GM19372 (cell line): ENCODE data around the gene ETDC.
"Not testable (repeated sequence)": the region's sequence is repeated elsewhere in the genome, so short reads cannot be mapped to it uniquely, and the experiment has no call there.

Source experiments
- ATAC-seq: cut with Tn5 transposase; IDR thresholded peaks from one replicate; pipeline ENCODE4 v1.9.1; 2021; ENCODE audit warnings: mild to moderate bottlenecking, low read depth, moderate library complexity; ENCODE audit not compliant: unreplicated experiment

The ETDC gene

DNA sequence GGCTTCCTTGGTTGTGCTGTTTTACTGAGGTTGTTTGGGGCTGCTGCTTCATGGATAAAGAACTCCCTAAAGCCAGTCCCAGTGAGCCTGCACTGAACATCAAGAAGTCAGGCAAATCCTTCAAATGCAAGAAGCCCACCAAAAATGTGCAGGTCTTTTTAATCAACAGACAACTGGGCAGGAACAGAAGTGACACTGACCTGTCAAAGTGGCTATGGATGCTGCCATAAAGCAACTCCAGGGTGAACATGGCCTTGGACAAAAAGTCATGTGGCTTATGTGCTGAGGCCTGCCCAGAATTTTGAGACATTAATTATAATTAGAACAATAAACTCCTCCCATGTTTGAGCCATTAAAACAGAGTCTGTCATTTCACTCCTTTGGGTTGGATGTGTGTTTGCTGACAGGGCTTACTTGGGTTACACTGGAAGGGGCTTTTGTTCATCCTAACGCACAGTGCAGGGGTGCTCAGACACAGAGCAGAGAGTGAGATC is at the start of gene ETDC:
ETDC (plus strand) TSS at position 51 of the 494 bp plus-strand sequence; CDS start at position 51, 0 bp downstream.
- no peak for ATAC-seq

DNA sequence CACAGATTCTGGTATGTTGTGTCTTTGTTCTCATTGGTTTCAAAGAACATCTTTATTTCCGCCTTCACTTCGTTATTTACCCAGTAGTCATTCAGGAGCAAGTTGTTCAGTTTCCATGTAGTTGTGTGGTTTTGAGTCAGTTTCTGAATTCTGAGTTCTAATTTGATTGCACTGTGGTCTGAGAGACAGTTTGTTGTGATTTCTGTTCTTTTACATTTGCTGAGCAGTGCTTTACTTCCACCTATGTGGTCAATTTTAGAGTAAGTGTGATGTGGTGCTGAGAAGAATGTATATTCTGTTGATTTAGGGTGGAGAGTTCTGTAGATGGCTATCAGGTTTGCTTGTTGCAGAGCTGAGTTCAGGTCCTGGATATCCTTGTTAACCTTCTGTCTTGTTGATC is 48.3 kb upstream of the ETDC start:
- ATAC-seq, result not testable (repeated sequence)

DNA sequence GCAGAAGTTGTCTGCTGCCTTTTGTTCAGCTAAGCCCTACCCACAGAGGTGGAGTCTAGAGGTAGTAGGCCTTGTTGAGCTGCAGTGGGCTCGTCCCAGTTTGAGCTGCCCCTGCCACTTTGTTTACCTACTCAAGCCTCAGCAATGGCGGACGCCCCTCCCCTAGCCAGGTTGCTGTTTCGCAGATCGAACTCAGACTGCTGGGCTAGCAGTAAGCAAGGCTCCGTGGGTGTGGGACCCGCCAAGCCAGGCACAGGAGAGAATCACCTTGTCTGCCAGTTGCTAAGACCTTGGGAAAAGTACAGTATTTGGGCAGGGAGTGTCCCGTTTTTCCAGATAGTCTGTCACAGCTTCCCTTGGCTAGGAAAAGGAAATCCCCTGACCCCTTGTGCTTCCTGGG is 45.9 kb upstream of the ETDC start:
- not testable (repeated sequence) for ATAC-seq

- ATAC-seq, result no peak
Observed at GRCh38 chrX:135264206-135264605, 45.1 kb upstream of the ETDC start.

- no peak for ATAC-seq
Observed at GRCh38 chrX:135273162-135273561, 36.1 kb upstream of the ETDC start.

GRCh38 chrX:135275973-135276372 is 33.3 kb upstream of the ETDC start:
- ATAC-seq, result no peak

DNA sequence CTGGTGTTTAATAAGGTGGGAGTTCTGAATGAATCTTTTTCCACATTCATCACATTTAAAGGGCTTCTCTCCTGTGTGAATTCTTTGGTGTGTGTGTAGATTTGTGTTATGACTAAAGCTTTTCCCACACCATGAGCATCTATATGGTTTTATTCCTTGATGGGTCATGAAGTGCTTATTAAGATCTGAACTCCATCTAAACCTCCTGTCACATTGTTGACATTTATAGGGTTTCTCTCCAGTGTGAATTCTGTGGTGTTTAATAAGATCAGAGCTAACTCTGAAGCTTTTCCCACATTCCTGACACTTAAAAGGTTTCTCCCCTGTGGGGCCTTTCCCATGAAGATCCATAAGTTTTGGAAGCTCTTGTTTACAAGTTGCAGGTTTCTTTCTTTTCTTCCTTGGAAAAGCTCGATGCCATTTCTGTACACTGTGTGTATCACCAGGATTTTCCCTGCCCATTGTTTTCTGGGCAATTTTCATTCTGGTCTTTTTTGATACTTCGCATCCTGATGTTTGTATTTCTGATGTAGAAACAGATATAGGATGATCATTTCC is 21.9 kb upstream of the ETDC start:
- no peak for ATAC-seq

- peak; percentile 100 for ATAC-seq
Observed at GRCh38 chrX:135295238-135295943, 13.9 kb upstream of the ETDC start.

DNA sequence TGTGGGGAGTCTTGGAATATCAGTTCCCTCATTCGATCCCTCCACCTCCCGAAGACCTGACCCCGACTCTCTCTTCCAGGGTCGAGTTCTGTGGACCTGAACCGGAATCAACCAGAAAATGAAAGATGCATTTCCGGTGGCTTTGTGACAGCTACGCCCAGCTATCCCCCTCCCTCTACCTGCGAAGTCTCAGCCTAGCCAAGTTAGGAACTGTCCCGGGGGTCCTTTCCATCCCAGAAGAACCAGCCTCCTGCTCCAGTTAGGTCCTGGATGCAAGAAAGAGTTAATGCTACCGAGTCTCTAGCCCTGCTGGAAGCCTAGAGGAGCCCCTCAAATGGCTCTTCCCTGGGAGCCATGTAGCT is 13.4 kb upstream of the ETDC start:
- ATAC-seq, result peak; percentile 55

DNA sequence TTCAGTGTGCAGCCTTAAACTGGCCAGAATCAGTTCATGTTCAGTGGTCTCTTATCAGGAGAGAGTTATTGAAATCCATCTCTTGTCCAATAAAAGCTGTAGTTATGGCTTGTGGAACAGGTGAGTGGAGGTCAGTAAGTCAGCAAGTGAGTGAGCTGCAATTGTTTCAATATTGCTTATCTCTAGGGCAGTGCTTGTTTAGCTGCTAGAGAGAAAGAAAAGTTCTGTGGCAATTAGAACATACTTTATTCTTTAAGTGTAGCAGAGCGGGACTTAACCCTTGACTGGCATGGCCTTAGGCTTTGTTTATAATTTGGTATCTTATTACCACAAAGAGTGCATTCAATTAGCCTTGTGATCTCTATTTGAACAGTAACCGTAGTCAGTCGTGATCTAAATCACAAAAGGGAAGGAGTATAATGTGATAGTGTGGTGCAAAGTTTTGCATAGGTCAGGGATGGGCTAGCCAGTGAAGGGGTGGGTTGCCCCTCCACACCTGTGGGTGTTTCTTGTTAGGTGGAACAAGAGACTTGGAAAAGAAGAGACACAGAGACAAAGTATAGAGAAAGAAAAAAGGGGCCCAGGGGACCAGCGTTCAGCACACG is 6.9 kb upstream of the ETDC start:
- ATAC-seq, result no peak

- no peak for ATAC-seq
Observed at GRCh38 chrX:135304741-135305140, 4.5 kb upstream of the ETDC start.

DNA sequence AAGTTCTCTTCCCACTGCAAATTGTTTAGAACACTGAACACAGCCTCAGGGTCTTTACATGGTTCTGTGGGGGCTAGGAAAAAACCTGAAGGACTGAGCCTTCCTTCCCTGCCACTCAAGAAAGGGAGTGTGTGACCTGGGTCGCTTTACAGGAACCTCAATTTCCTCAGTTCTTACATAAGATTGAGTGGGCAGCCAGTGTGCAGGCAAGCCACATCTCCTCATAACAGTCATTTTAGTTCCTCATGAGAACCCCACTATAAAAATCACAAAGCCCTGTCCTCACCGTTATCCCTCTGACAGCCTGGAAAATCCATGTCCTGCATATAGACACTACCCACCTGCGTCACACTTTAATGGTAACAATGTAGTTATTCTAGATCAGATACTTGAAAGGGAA is 2.1 kb upstream of the ETDC start:
- ATAC-seq, result no peak

DNA sequence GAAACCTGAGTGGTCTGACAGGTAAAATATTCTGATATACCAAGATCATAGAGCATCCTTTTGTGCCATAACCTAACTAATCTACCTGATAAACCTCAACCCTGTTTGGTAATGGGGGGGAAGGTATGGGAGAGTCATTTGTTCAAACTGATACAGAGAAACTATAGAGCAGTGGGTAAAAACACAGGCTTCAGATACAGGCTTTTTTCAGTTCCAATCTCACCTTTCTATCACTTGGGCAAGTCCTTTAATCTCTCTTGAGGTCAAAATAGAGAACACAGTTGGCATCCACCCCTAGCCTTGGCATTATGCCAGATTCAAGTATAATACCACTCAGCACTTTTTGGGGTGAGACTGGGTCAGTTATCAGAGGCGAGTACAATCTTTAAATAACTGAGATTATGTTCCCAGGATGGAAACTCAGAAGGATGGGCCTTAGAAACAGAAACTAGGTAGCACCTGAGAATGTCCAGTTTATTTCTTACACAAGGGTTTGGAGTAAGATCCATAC is 880 bp upstream of the ETDC start:
- ATAC-seq, result no peak

DNA sequence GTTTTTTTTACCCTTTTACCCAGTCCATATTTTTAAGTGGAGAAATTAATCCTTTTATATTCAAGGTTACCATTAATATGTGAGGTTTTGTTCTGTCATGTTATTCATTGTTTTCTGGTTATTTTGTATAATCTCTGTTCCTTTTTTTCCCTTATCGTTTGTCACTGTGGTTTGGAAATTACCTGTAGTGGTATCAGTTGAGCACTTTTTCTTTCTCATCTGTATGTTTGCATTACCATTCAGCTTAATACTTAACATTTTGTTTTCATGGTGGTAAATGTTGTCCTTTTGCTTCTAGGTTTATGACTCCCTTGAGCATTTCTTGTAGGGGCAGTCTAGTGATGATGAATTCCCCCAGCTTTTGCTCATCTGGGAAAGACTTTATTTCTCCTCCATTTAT is 6.6 kb downstream of the ETDC start:
- ATAC-seq, result no peak

DNA sequence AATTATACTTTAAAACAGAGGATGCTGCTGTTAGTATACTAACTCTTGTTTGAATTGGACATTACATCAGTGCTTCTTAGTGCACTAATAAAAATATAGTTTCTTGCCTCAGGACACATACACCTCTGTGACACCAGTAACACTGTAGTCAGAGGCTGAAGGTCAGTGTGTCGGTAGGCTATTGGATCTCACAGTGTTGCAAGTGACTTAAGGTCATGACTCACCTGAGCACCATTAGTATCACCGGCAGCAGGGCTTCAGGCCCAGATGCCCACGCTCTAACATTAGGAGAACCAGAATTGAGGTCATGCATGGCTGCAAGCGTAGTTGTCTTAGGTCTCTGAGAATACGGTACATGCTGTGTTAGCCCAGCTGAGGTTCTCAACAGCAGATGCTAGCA is 15.2 kb downstream of the ETDC start:
- no peak for ATAC-seq

DNA sequence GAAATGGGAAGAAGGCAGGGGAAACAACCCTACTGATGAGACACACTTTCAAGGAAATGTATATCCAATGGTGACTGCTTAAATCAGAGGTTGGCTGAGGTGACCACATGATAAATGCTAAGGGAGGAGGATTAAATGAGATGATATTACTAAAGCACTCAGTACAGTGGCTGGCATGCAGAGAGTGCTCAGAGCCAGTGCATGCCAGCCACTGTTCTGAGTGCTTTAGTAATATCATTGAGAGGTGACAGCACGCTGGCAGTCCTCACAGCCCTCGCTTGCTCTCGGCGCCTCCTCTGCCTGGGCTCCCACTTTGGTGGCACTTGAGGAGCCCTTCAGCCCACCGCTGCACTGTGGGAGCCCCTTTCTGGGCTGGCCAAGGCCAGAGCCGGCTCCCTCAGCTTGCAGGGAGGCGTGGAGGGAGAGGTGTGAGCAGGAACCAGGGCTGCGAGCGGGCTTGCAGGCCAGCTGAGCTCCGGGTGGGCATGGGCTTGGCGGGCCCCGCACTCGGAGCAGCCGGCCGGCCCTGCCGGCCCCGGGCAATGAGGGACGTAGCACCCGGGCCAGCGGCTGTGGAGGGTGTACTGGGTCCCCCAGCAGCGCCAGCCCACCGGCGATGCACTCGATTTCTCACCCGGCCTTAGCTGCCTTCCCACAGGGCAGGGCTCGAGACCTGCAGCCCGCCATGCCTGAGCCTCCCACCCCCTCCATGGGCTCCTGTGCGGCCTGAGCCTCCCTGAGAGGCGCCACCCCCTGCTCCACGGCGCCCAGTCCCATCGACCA is 15.9 kb downstream of the ETDC start:
- ATAC-seq, result not testable (repeated sequence)

DNA sequence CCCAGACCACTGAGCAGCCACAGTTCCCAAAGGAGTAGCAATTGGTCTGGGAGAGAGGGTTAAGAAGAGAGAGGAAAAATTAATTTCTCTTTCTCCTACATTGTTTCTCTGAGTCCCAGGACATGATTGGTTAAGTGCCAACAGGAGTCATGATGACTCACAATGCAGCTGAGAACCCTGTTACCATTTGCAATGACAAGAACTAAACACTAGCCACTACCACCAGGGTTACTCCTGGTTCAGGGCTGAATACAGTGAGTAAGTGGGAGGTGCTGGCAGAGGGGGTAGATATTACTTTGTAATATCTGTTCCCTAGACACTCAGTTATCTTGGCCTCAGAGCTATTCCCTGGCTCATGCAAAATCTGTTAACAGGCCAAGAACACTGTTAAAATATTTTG is 18.0 kb downstream of the ETDC start:
- ATAC-seq, result no peak

- no peak for ATAC-seq
Observed at GRCh38 chrX:135328421-135329005, 19.2 kb downstream of the ETDC start.

DNA sequence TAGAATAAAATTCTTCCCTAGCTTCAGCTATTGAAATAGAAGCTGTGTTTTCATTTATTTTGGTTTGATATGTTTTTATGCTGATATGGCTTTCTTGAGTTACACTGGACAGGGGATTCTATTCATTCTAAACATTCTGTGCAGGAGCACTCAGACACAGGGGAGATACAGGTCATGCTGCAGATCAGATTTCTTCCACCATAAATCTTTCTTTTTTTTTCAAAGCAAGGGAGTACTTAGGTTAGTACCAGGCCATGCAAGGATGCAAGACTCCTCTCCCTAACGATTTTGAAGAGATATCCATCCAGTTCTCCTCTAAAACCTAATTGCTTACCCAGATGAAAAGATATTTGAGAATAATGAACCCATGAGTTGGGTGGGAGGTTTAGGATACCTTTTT is 21.4 kb downstream of the ETDC start:
- no peak for ATAC-seq

DNA sequence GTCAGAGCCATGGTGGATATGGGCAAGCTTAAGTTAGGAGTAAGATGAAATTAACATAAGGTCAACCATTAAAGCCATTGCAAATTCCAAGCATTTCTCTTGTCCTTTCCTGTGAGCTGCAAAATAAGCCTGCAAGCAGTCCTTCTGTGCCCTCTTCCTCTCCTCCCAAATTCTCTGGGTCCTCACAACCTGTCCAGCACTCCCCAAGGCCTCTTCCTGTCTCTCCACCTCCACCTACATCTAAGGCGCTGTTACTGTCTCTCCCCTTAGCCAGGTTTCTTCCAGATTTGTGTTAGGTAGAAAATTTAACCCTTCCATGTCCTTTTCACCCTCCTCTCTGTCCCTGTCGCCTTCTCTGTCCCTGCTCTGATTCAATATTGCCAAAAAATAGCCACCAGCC is 22.2 kb downstream of the ETDC start:
- ATAC-seq, result no peak

GRCh38 chrX:135340831-135341230 is 31.6 kb downstream of the ETDC start:
- ATAC-seq, result no peak
